Measurements from ENCODE around the gene NIT1. TPM values are rescaled to one million over a fixed set of nuclear protein-coding genes. Genes with fewer than 3 reads are reported as not detected.
A peak's percentile ranks its signal among the peaks of the same experiment; 100 is the strongest.

Gene NIT1
- total RNA-seq, 1 experiment from 2014 or later: 39.6 TPM

DNA sequence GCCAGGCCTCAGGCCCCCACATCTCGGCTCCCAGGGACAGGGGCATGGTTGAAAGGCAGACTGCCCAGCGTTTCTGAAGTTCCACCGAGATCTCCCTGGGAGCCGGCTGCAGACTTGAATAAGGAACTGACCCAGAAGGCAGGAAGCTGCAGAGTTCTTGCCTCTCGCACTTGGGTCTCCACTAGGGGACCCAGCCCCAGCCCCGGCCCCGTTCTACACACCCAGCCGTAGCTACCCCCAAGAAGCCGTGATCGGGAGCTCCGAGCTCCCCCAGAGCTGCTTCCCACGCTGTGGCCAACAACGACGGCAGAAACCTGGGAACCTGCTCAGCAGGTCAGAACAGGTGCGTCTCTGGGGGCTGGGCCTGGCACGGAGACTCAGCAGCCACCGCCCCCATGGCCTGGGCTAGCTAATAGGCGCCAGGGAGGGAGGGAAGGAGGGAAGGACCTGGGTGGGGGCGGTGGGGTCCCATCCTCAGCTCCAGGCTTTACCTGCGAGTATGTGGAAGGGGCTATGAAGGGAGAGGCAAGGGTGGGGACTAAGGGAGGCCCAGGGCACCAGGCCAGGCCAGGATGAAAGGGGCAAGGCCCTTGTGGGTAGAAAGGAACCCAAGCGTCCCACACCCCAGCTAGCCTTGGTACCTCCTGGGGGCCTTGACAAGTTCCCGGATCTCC is 28.5 kb upstream of the NIT1 start, which contains the start of gene NECTIN4:
NECTIN4 (minus strand) TSS at position 308 of the 674 bp plus-strand sequence; CDS start at position 46, 262 bp downstream.
- H4K20me1 ChIP-seq (ENCODE audit: control insufficient read depth, insufficient read depth, insufficient read length): no peaks in the 10 kb centered on the region
- no peak within 1 kb of the TSS; the same call in 1 of the 2 replicates for H3K14ac ChIP-seq (ENCODE audit: insufficient read depth, low read length)
- WGBS (ENCODE audit: extremely low coverage, insufficient read length, low lambda C conversion rate): no CpG with 5 or more reads among the region's 22 CpGs
- no peaks in the 10 kb centered on the region for H3K79me2 ChIP-seq (ENCODE audit: insufficient read depth, low read length)
- Mint-ChIP-seq H3K36me3 (ENCODE audit: insufficient read depth in 1 of 3, low read depth in 3 of 3) (no peaks in the 10 kb centered on the region), H3K4me3 (no peak within 1 kb of the TSS), H3K27me3 (ENCODE audit: low read depth) (peaks cover 1% of the 10 kb centered on the region; the same call in 1 of the 2 replicates), H3K9me3 (no peaks in the 10 kb centered on the region), H3K27ac (peak within 1 kb of the TSS in 1 of 3 experiments; percentile 62; a peak in 2 of 7 replicates), H3K4me1 (peaks cover 30 to 31% of the 10 kb centered on the region in 2 experiments)
- DNase-seq: peak; percentile 53
- H3K4me1 ChIP-seq (ENCODE audit: insufficient read depth, low read length): no peaks in the 10 kb centered on the region
- no peak within 1 kb of the TSS for H4K8ac ChIP-seq (replicated peaks; ENCODE audit: insufficient read length, low read depth, low read length)
- no peak within 1 kb of the TSS for H2AK5ac ChIP-seq (ENCODE audit: insufficient read length, low read length)
- H3K79me1 ChIP-seq (ENCODE audit: insufficient read depth, low read depth, low read length, poor library complexity, severe bottlenecking): no peaks in the 10 kb centered on the region
- no peaks in the 10 kb centered on the region; the same call in 1 of the 2 replicates for H3K27me3 ChIP-seq (ENCODE audit: insufficient read depth, low read length)
- no peaks in the 10 kb centered on the region for H3K9me3 ChIP-seq (ENCODE audit: control insufficient read depth, low read depth, low read length)
- no peak within 1 kb of the TSS for H4K5ac ChIP-seq (ENCODE audit: insufficient read length, low read depth, low read length)
- H2BK120ac ChIP-seq (ENCODE audit: low read depth, low read length, poor library complexity, severe bottlenecking): no peak within 1 kb of the TSS
- H3K23ac ChIP-seq (ENCODE audit: insufficient read length, low read depth, low read length): no peak within 1 kb of the TSS
- H3K4me2 ChIP-seq (ENCODE audit: insufficient read depth, insufficient read length, low read length): no peak within 1 kb of the TSS
- H4K91ac ChIP-seq (ENCODE audit: insufficient read length, low read depth, low read length): no peak within 1 kb of the TSS
- no peaks in the 10 kb centered on the region for H3K23me2 ChIP-seq (ENCODE audit: insufficient read length, low read depth, low read length, poor library complexity, severe bottlenecking)
- H3K18ac ChIP-seq (ENCODE audit: insufficient read length, low read depth, low read length): no peak within 1 kb of the TSS
- H2AFZ ChIP-seq (ENCODE audit: low read length): no peak within 1 kb of the TSS
- no peak within 1 kb of the TSS for H3K56ac ChIP-seq (ENCODE audit: insufficient read length, low read depth, low read length)
- H2BK12ac ChIP-seq (ENCODE audit: insufficient read length, low read depth, low read length): no peak within 1 kb of the TSS
- no peak within 1 kb of the TSS for H3K4ac ChIP-seq (ENCODE audit: low read depth, low read length)
- no peak within 1 kb of the TSS for H3K9ac ChIP-seq (ENCODE audit: extremely low read depth, insufficient read length, low read length)
- TF ChIP-seq, protein P1, sequence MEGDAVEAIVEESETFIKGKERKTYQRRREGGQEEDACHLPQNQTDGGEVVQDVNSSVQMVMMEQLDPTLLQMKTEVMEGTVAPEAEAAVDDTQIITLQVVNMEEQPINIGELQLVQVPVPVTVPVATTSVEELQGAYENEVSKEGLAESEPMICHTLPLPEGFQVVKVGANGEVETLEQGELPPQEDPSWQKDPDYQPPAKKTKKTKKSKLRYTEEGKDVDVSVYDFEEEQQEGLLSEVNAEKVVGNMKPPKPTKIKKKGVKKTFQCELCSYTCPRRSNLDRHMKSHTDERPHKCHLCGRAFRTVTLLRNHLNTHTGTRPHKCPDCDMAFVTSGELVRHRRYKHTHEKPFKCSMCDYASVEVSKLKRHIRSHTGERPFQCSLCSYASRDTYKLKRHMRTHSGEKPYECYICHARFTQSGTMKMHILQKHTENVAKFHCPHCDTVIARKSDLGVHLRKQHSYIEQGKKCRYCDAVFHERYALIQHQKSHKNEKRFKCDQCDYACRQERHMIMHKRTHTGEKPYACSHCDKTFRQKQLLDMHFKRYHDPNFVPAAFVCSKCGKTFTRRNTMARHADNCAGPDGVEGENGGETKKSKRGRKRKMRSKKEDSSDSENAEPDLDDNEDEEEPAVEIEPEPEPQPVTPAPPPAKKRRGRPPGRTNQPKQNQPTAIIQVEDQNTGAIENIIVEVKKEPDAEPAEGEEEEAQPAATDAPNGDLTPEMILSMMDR (conservative IDR thresholded peaks at IDR 0.05): peak; percentile 27; the same call in 2 of the 3 replicates
- no peak within 1 kb of the TSS for H2BK20ac ChIP-seq (ENCODE audit: low read depth, low read length, poor library complexity, severe bottlenecking)
- no peak within 1 kb of the TSS for H3K27ac ChIP-seq (ENCODE audit: insufficient read length, low read depth, low read length)
- no peak within 1 kb of the TSS for H3T11ph ChIP-seq (ENCODE audit: low read length)
- H2BK15ac ChIP-seq (ENCODE audit: low read depth, low read length): no peak within 1 kb of the TSS
- H2BK5ac ChIP-seq (ENCODE audit: insufficient read length, low read length): no peak within 1 kb of the TSS
